H1 (cell line): ENCODE measurements around the gene ZNF526. TPM values are rescaled to one million over a fixed set of nuclear protein-coding genes. Genes with fewer than 3 reads are reported as not detected.
A peak's percentile ranks its signal among the peaks of the same experiment; 100 is the strongest.

ENCODE experiments used
- CTCF ChIA-PET: fragments of 300-600 bp; sonication (Branson Sonifier 250); formaldehyde crosslinking; loops from one replicate; lab custom pipeline; 2021; ENCODE audit not compliant: partially characterized antibody; lab: Charles Lee
- POLR2A ChIA-PET: fragments of 300-600 bp; sonication (Branson Sonifier 250); formaldehyde crosslinking; loops from one replicate; lab custom pipeline; 2021; ENCODE audit warnings: inconsistent platforms; ENCODE audit not compliant: partially characterized antibody; lab: Charles Lee
- DNase-seq, 2 experiments: peaks; one replicate each; pipeline versions ENCODE4 v3.0.0 to v3.0.0-alpha.2; 2010 to 2022; ENCODE audit warnings: low spot score in 2 of 2, low read depth in 1 of 2, mixed read lengths in 1 of 2
- FAIRE-seq: peaks from 2 replicates; lab custom pipeline; 2011; peaks lifted over from hg19 to GRCh38; lab: Jason Lieb, UNC
- H2AFZ ChIP-seq: 2 replicates; pipeline ENCODE4 v1.8.1; 2012; ENCODE audit warnings: low read length, inconsistent platforms
- H2AK5ac ChIP-seq: 2 replicates; pipeline ENCODE4 v1.6.1; 2013; ENCODE audit warnings: low read depth, low read length
- H2BK120ac ChIP-seq: replicated peaks from 2 replicates; pipeline ENCODE3; 2013; ENCODE audit warnings: low read depth, low read length, inconsistent platforms
- H2BK12ac ChIP-seq: 2 replicates; pipeline ENCODE4 v1.6.1; 2013; ENCODE audit warnings: low read depth, low read length
- H2BK15ac ChIP-seq: 2 replicates; pipeline ENCODE4 v1.6.1; 2013; ENCODE audit warnings: low read length
- H2BK20ac ChIP-seq: 2 replicates; pipeline ENCODE4 v1.6.1; 2013; ENCODE audit warnings: low read length
- H2BK5ac ChIP-seq: 2 replicates; pipeline ENCODE4 v1.6.1; 2013; ENCODE audit warnings: low read depth, low read length
- H3K14ac ChIP-seq: 2 replicates; pipeline ENCODE4 v1.6.1; 2013; ENCODE audit warnings: inconsistent platforms; ENCODE audit not compliant: insufficient read length
- H3K18ac ChIP-seq: 2 replicates; pipeline ENCODE4 v1.6.1; 2013; ENCODE audit warnings: low read length; ENCODE audit errors: extremely low read depth
- H3K23ac ChIP-seq: 2 replicates; pipeline ENCODE4 v1.6.1; 2013; ENCODE audit warnings: inconsistent platforms; ENCODE audit not compliant: insufficient read length
- H3K23me2 ChIP-seq: 2 replicates; pipeline ENCODE4 v1.6.1; 2013; ENCODE audit warnings: low read depth, low read length
- H3K27ac ChIP-seq: 2 replicates; pipeline ENCODE4 v1.6.1; 2011; ENCODE audit warnings: low read depth, low read length, inconsistent platforms
- H3K27me3 ChIP-seq, 4 experiments: replicated peaks in 1 of 4; 1 replicate in 1 of 4; 2 replicates in 3 of 4; pipeline versions ENCODE4 v1.6.1 to v1.8.1; 2011 to 2013; ENCODE audit warnings: low read length in 3 of 4, mild to moderate bottlenecking in 3 of 4, inconsistent platforms in 2 of 4, mixed read lengths in 2 of 4, moderate library complexity in 1 of 4; ENCODE audit not compliant: control insufficient read depth in 3 of 4, insufficient read depth in 3 of 4; ENCODE audit errors: extremely low read depth in 1 of 4
- H3K36me3 ChIP-seq, 4 experiments: 2 replicates each; pipeline versions ENCODE4 v1.6.1 to v1.8.1; 2011 to 2013; ENCODE audit warnings: mild to moderate bottlenecking in 4 of 4, low read length in 3 of 4, moderate library complexity in 2 of 4, control low read depth in 1 of 4, inconsistent platforms in 1 of 4; ENCODE audit not compliant: insufficient read depth in 4 of 4, control insufficient read depth in 2 of 4
- H3K4ac ChIP-seq: replicated peaks from 2 replicates; pipeline ENCODE3; 2013; ENCODE audit warnings: low read length, low read depth, mixed read lengths, inconsistent platforms; ENCODE audit not compliant: insufficient read length
- H3K4me1 ChIP-seq, 4 experiments: replicated peaks in 1 of 4; 1 replicate in 1 of 4; 2 replicates in 3 of 4; pipeline versions ENCODE4 v1.6.1 to v1.8.1; 2011 to 2013; ENCODE audit warnings: low read length in 3 of 4, inconsistent platforms in 2 of 4, mixed read lengths in 1 of 4; ENCODE audit not compliant: insufficient read depth in 4 of 4, control insufficient read depth in 3 of 4
- H3K4me2 ChIP-seq, 2 experiments: 2 replicates each; pipeline versions ENCODE4 v1.6.1 to v1.8.1; 2011 to 2013; ENCODE audit warnings: low read depth in 2 of 2, low read length in 2 of 2, control low read depth in 1 of 2, inconsistent platforms in 1 of 2, mild to moderate bottlenecking in 1 of 2; ENCODE audit not compliant: insufficient read depth in 1 of 2
- H3K4me3 ChIP-seq, 4 experiments: fragments of 200-600, 300-600 bp in 1 of 4; sonication (generic), shearing (Covaris generic), sonication (Bioruptor Twin) in 1 of 4; 2 replicates each; pipeline versions ENCODE4 v1.5.1 to v1.8.1; 2011 to 2016; ENCODE audit warnings: low read length in 4 of 4, low read depth in 3 of 4, control low read depth in 2 of 4, inconsistent platforms in 2 of 4, mild to moderate bottlenecking in 2 of 4, mixed read lengths in 1 of 4, moderate library complexity in 1 of 4; ENCODE audit not compliant: insufficient read depth in 2 of 4; ENCODE audit errors: extremely low read depth in 1 of 4
- H3K56ac ChIP-seq: replicated peaks from 2 replicates; pipeline ENCODE3; 2013; ENCODE audit warnings: low read depth, mild to moderate bottlenecking, mixed read lengths, low read length, inconsistent platforms; ENCODE audit not compliant: insufficient read length
- H3K79me1 ChIP-seq: 2 replicates; pipeline ENCODE4 v1.6.1; 2013; ENCODE audit warnings: low read depth, low read length, control low read depth
- H3K79me2 ChIP-seq, 2 experiments: 2 replicates each; pipeline versions ENCODE4 v1.6.1 to v1.8.1; 2012 to 2013; ENCODE audit warnings: low read length in 2 of 2, mild to moderate bottlenecking in 2 of 2, inconsistent platforms in 1 of 2; ENCODE audit not compliant: insufficient read depth in 2 of 2, control insufficient read depth in 1 of 2
- H3K9ac ChIP-seq, 4 experiments: replicated peaks in 1 of 4; 1 replicate in 1 of 4; 2 replicates in 3 of 4; pipeline versions ENCODE4 v1.6.1 to v1.8.1; 2011 to 2013; ENCODE audit warnings: low read depth in 3 of 4, low read length in 3 of 4, control low read depth in 2 of 4, mild to moderate bottlenecking in 2 of 4, moderate library complexity in 2 of 4, inconsistent platforms in 1 of 4; ENCODE audit errors: extremely low read depth in 1 of 4
- H3K9me3 ChIP-seq, 2 experiments: 2 replicates each; pipeline versions ENCODE4 v1.6.1 to v1.8.1; 2012 to 2013; ENCODE audit warnings: mild to moderate bottlenecking in 2 of 2, moderate library complexity in 2 of 2, control low read depth in 1 of 2, inconsistent platforms in 1 of 2, low read depth in 1 of 2, low read length in 1 of 2, mixed read lengths in 1 of 2; ENCODE audit not compliant: insufficient read depth in 2 of 2
- H4K20me1 ChIP-seq, 2 experiments: replicated peaks in 1 of 2; 2 replicates each; pipeline versions ENCODE3 to v1.8.1; 2011 to 2013; ENCODE audit warnings: inconsistent platforms in 2 of 2, low read length in 2 of 2, mild to moderate bottlenecking in 1 of 2; ENCODE audit not compliant: insufficient read depth in 2 of 2, control insufficient read depth in 1 of 2
- H4K5ac ChIP-seq: 2 replicates; pipeline ENCODE4 v1.6.1; 2013; ENCODE audit warnings: low read length, low read depth, mixed read lengths, inconsistent platforms; ENCODE audit not compliant: insufficient read length
- H4K8ac ChIP-seq: 2 replicates; pipeline ENCODE4 v1.8.0; 2013; ENCODE audit warnings: mild to moderate bottlenecking, moderate library complexity, low read length, inconsistent platforms; ENCODE audit not compliant: insufficient read depth; ENCODE audit errors: extremely low read depth
- H4K91ac ChIP-seq: replicated peaks from 2 replicates; pipeline ENCODE3; 2013; ENCODE audit warnings: low read length, mixed read lengths, inconsistent platforms; ENCODE audit not compliant: insufficient read length
- ASH2L ChIP-seq: fragments of 200-600, 300-600 bp; sonication (generic); IDR thresholded peaks from one replicate; pipeline ENCODE4 v1.7.1; 2017; ENCODE audit warnings: low read length
- CEBPB ChIP-seq: IDR thresholded peaks from 2 replicates; pipeline ENCODE4 v1.6.1; 2012; ENCODE audit warnings: low read depth, low read length
- EGR1 ChIP-seq: IDR thresholded peaks from 2 replicates; pipeline ENCODE4 v1.6.1; 2011; ENCODE audit warnings: low read depth, low read length, borderline replicate concordance
- NRF1 ChIP-seq: IDR thresholded peaks from 2 replicates; pipeline ENCODE4 v1.6.1; 2011; ENCODE audit warnings: mild to moderate bottlenecking, low read depth, low read length, improper control_type of control experiment
- RFX5 ChIP-seq: IDR thresholded peaks from 2 replicates; pipeline ENCODE4 v1.6.1; 2011; ENCODE audit warnings: low read depth, low read length, improper control_type of control experiment, borderline replicate concordance
- RNF2 ChIP-seq: fragments of 200-900, 300-1000 bp; sonication (generic); IDR thresholded peaks from 2 replicates; pipeline ENCODE4 v1.7.1; 2016; ENCODE audit warnings: borderline replicate concordance, low read depth, mild to moderate bottlenecking, antibody characterized with exemption, low read length; ENCODE audit not compliant: poor library complexity, severe bottlenecking; ENCODE audit errors: missing control alignments
- TAF7 ChIP-seq: optimal IDR thresholded peaks from 2 replicates; pipeline ENCODE3; 2011; ENCODE audit warnings: low read depth, mild to moderate bottlenecking, inconsistent platforms, low read length, moderate library complexity, borderline replicate concordance
- WGBS, 2 experiments: shearing (Covaris generic) in 1 of 2; methylation state at CpG; one replicate each; pipeline versions ENCODE4 v1.1.6 to v1.1.7; 2013 to 2015; ENCODE audit warnings: low lambda C conversion rate in 2 of 2, mixed read lengths in 2 of 2, inconsistent platforms in 1 of 2, low coverage in 1 of 2, missing lambda C conversion rate in 1 of 2; ENCODE audit not compliant: insufficient replicate concordance in 2 of 2, insufficient coverage in 1 of 2, insufficient read length in 1 of 2; ENCODE audit errors: extremely low coverage in 1 of 2, missing lambda C conversion rate in 1 of 2; 5-methylcytosine and 5-hydroxymethylcytosine counted together
- polyA plus RNA-seq, 7 experiments: library from polyadenylated mRNA; depleted of rRNA in 3 of 7; stranded (reverse) in 5 of 7; unstranded in 2 of 7; fragments of >200 nt in 5 of 7; fragments of 200-250 nt in 2 of 7; gene quantifications; 1 replicate in 5 of 7; 2 replicates in 1 of 7; 4 replicates in 1 of 7; pipeline versions ENCODE4 v1.2.1 to v1.2.3, GENCODE V29; 2011 to 2013; ENCODE audit warnings: missing spikeins in 2 of 7, mixed read lengths in 2 of 7
- total RNA-seq: library from RNA; stranded (reverse); fragmentation: NEBNext Ultra II Directional; extraction: Animal tissue kit (Norgen Biotek cat#: 25700); gene quantifications from 2 replicates; pipeline ENCODE4 v1.2.1, GENCODE V29; 2021

ZNF526 gene
- total and polyA plus RNA-seq, 2 of the 8 experiments (the other 6 are each of a cell fraction or from before 2014, with no cell fraction given) = 8.4 to 14.1 TPM

DNA sequence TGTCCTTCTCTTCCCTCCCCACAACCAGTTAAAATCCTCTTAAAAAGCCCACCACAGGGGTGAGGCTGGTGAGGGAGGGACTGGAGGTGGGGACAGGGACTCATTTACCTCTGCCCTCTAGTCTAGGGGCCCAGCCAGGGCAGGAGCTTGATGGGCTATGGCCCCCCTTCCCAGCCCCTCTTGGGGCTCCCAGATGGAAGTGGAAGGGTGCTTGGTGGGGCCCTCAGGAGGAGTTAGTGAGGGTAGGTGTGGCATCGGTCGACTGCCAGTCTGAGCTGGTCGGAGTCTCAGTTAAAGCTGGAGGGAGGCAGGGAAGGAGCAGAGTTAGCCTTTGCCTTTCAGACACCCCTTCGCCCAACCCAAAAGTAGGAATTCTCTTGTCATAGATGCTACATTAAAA lies 10.5 kb downstream of the ZNF526 start:
- H3K27ac ChIP-seq = no peak overlapping the region
- POLR2A ChIA-PET = interaction anchor here (1.3 to 4.5 kb wide), 2 partner anchors 9 kb away, joined by 5 to 23 read pairs; no protein-coding TSS in a partner anchor
- H3K23ac ChIP-seq = no peak overlapping the region
- H3K27me3 ChIP-seq = no peaks in the 10 kb centered on the region
- no peak overlapping the region for H2BK20ac ChIP-seq
- no peak overlapping the region for H3K56ac ChIP-seq
- H3K23me2 ChIP-seq = no peaks in the 10 kb centered on the region
- no peak overlapping the region for H3K9ac ChIP-seq
- H3K9me3 ChIP-seq = no peaks in the 10 kb centered on the region
- DNase-seq (no peak), FAIRE-seq (no peak)
- H2BK5ac ChIP-seq = no peak overlapping the region
- peak overlapping the region; percentile 38; the same call in 1 of the 2 replicates for H4K8ac ChIP-seq
- CTCF ChIA-PET = interaction anchor here (0.9 to 1.7 kb wide), 5 partner anchors 8 to 113 kb away, joined by 3 to 5 read pairs (median 4); no protein-coding TSS in a partner anchor
- H3K4me3 ChIP-seq = no peak overlapping the region
- H2BK15ac ChIP-seq = no peak overlapping the region
- H3K4ac ChIP-seq = no peak overlapping the region
- peaks cover 11 to 36% of the 10 kb centered on the region in 2 experiments for H4K20me1 ChIP-seq
- no peak overlapping the region for H3K14ac ChIP-seq
- H2AFZ ChIP-seq = no peak overlapping the region
- H3K36me3 ChIP-seq = peaks cover 17 to 66% (median 41%) of the 10 kb centered on the region in 4 experiments; a peak in 7 of 8 replicates
- no peak overlapping the region for H2BK12ac ChIP-seq
- H3K79me2 ChIP-seq = no peaks in the 10 kb centered on the region
- no peak overlapping the region for H3K4me2 ChIP-seq
- 98% methylated on average over 4 of the region's 4 CpGs; no CpG with 5 or more reads in 1 of the 2 experiments for WGBS, 2 experiments
- H3K4me1 ChIP-seq = no peaks in the 10 kb centered on the region
- H3K18ac ChIP-seq = no peak overlapping the region
- no peak overlapping the region for H2BK120ac ChIP-seq
- H2AK5ac ChIP-seq = no peak overlapping the region
- H4K91ac ChIP-seq = no peak overlapping the region
- no peak overlapping the region for H4K5ac ChIP-seq
- peaks cover 3% of the 10 kb centered on the region for H3K79me1 ChIP-seq
- TF ChIP-seq EGR1 = no peak
- no peak for TF ChIP-seq NRF1
- no peak for TF ChIP-seq RNF2
- no peak for TF ChIP-seq CEBPB
- no peak for TF ChIP-seq TAF7
- TF ChIP-seq RFX5 = no peak
- no peak for TF ChIP-seq ASH2L
